Dermis microvascular lymphatic vessel endothelial cell (primary cell): ENCODE data around the gene LPP. TPM values are rescaled to one million over a fixed set of nuclear protein-coding genes. Genes with fewer than 3 reads are reported as not detected.

Experiments used
- DNase-seq, 2 donors: peaks; one replicate each; pipeline versions ENCODE4 v3.0.0 to v3.0.0-alpha.2; 2010; ENCODE audit warnings: low read depth in 2 of 2
- total RNA-seq: library from RNA; depleted of rRNA; stranded (reverse); fragments of >200 nt; gene quantifications from 2 replicates; pipeline ENCODE4 v1.2.1, GENCODE V29; 2014

LPP gene
- total RNA-seq, 1 donor from 2014 or later: 23.1 TPM

DNA sequence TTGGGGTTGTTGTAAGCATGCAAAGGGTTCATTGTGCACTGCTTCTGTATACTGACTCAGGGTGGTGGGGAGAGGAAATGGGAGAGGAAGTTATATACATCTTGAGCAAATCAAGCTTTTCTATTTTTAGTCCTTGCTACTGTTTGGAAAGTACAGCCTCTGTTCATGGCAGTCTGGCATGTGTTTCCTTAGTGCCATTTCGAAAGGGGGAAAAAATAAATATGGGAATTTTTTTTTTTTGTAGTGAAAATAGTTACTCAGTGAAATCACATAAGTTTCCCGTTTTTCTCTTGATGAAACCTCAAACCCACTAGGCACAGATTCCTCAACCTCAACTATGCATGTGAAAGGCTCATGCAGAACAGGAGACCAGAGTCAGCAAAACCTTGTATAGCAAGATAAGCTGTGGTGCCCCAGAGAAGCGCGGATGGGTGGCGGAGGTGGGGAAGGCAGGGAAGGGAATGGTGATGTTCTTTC is 353.3 kb downstream of the LPP start:
- peak in 1 of 2 donors; percentile 85 for DNase-seq

- no peak for DNase-seq
These were observed 354.5 kb downstream of the LPP start for GRCh38 chr3:188508454-188508853.

DNA sequence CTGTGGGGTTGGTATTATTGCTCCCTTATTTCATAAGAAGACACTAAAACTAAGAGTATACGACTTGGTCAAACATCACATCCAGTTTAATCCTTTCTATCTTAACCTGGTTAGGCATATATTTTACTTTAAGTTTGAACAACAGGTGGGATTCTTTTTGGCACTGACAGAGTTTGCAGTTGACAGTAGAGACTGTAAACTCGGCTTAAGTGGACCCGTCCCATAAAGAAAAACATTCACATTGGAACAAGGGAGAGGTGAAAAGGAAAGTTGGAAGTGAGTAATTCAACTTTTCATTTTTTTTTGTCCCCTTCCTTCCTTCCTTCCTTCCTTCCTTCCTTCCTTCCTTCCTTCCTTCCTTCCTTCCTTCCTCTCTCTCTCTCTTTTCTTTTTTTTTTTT is 355.4 kb downstream of the LPP start:
- no peak for DNase-seq

DNA sequence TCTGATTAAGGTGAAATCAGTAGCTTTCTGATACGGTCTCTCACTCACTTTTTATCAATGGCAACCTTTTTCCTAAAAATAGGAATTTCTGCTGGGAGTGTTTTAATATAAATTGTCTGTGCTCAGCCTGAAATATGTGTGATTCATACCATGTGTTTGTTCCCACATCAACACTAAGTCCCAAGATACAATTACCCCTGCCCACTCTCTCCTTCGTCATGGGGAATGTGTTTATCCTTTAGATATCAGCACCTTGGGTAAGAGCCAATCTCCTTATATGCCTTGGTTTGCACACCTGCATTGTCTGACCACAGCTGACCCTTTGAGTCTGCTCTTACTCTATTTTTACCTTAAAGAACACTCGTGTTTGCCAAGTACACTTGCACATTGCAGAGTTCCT is 356.4 kb downstream of the LPP start:
- DNase-seq: peak in 1 of 2 donors; percentile 91

- DNase-seq: peak in 1 of 2 donors; percentile 35
These were observed 359.8 kb downstream of the LPP start for GRCh38 chr3:188513662-188514328.

DNA sequence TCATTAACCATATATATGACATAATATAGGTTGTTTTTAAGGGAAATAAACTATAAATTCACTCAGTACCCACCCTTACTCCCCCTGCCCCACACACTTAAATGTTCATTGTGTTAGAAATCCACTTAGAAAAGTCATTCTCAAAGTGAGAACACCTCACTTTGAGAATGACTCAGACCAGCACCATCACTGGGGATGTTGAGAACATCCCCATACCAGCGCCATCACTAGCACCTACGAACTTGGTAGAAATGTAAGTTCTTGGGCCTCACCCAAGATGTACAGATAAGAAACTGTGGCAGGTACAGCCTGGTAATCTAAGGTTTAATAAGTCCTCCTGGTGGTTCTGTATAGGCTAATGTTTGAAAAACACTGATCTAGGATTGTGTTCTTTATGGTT is 362.6 kb downstream of the LPP start:
- no peak for DNase-seq

DNA sequence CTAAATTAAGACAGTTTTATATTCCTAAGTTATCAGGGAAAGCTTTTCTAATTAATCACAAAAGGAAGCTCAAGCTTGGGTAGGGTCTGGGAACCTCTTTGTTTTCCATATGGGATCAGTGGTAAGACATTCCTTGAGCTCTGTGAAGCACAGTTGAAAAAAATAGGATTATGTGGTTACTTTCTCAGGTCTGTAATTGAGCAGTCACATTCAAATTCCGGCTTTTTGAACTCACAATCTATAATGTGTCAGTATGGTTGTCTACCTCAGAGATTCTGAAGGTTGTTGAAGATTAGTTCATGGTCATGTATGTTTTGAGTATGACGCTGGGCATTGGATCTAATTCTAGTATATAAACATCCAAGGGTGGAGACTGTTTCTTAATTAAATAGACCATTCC is 364.5 kb downstream of the LPP start:
- DNase-seq: no peak

- DNase-seq: no peak
These were observed 365.0 kb downstream of the LPP start for GRCh38 chr3:188518835-188519452.

DNA sequence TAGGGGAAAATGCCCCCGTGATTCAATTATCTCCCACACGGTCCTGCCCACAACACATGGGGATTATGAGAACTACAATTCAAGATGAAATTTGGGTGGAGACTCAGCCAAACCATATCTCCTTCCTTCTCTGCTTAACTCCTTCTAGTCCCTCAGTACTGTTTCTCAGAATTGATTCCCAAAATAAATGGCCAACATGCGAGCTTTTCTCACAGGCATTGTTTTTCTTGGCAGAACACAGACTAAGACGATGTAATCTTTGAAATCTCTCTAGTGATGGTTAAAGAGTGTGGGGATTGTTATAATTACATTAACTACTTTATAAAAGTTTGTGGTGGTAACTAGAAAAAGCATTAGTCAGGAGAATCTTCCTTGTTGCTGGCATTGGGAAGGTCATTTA is 366.5 kb downstream of the LPP start:
- peak in 1 of 2 donors; percentile 21 for DNase-seq

DNA sequence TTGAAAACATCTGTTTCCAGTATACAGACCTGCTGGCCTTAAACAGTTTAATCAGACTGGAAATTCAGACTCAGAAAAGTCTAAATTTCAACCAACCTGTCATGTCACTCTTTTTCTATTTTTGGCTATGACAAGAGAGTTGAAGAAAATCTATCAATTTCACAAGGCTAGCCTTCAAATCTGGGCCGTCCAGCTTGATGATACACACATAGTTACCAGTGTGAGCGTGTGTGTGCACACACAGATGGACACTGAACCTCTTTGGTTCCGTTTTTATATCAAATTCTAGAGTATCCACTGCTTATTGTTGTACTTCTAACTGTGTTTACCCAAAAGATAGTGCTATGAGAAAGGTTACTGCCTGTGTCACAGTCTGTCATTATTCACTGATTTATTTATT is 368.2 kb downstream of the LPP start:
- no peak for DNase-seq

GRCh38 chr3:188523291-188523690 is 369.3 kb downstream of the LPP start:
- DNase-seq: no peak

DNA sequence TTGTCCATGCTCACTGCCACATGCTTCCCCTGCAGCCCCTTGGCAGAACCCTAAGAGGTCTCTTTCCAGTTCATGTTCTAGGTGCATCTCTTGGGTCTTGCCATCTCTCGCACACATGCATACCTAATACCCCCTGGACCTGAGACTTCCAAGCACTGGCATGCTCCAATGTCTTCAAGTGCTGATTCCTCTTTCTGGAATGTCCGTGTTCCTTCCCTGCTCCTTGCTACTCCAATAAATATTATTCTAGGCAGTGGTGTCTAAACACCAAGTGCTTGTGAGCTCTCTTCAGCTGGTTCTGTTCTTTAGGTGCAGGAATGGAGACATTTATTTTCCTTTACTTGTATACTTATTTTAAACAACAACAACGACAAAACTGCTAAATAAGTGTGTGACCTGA is 370.1 kb downstream of the LPP start:
- DNase-seq: no peak

DNA sequence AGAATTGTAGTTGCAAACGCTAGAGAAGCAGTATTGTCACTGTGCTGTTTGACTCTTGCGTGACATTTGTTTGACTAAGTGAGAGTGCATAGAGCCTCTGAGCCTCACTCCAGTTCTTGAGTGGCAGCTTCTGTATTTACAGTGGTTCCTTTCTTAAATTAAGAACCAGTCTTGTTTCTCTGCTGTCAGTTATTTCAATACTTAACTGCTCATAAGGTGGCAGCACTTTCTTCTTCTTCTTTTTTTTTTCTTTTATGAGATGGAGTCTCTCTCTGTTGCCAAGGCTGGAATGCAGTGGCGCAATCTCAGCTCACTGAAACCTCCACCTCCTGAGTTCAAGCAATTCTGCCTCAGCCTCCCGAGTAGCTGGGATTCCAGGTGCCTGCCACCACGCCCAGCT is 372.1 kb downstream of the LPP start:
- DNase-seq: no peak

- DNase-seq: no peak
These were observed 373.4 kb downstream of the LPP start for GRCh38 chr3:188527389-188527788.

DNA sequence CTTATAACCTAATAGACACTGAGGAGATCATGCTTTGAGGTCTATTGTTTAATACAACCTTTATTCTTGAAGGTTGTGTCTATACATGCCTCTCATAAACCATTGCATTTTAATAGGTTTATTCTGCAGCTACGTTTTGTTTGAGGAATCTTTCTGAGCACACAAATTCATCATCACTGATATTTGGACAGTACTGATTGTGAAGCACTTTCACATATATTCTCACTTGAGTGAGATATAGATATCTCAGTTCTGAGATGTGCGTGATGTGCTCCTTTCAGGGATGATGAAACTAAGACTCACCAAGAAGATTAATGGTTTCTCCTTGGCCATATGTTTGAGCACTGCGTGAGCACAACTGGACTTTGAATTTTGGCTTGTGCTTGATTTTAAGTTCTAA is 374.4 kb downstream of the LPP start:
- no peak for DNase-seq

DNA sequence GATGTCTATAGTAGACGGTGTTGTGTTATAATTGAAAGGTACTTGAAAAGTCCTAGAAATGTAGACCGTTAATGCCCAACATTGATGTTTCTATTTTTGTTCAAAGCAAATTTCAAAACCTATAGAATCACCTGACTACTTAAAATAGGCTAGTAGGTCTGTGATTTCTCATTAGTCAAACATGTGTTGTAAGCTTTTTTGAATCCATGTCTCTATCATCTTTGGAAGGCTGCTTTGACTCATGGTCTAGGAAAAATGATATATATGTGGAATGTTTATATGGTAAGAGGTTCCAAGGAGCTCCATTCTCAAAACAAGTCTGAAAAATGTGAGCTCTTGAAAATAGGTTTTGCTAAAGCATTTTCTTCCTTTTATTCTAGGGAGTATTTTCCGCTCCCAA is 375.3 kb downstream of the LPP start:
- no peak for DNase-seq

DNA sequence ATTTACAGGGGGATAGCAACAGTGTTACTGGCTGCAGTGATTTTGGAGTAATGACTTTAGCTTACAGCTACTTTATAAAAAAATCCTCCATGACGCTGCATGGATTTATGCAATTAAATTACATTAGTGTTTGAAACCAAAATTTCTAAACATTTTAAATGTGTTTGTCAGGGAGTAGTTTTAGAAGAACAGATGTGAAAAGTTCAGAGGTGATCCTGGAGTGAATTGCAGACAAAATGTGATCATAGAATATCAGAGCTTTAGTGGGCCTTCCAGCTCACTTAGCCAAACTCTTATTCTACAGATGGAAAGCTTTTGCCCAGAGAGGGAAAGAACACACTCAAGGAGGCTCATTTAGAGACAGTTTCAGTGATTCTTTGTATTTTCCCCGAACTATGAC is 376.3 kb downstream of the LPP start:
- no peak for DNase-seq

DNA sequence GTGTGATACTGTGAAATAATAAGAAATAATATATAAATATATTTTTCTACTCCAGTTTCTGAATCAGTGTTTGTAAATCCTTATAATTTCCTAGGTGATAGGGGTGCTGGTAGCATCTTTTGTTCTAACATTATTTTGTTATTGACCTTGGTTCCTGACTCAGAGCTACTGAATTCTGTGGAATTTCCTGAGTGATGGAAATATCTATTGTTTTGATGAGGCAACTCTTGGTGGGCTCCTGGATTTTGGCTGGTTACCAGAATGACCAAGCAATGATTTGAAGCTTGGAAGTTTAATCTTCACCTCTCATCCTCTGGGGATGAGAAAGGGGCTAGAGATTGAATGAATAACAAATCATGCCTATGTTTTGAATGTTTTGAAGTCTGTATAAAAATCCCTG is 377.3 kb downstream of the LPP start:
- peak; percentile 91 to 93 for DNase-seq

- no peak for DNase-seq
These were observed 379.2 kb downstream of the LPP start for GRCh38 chr3:188533172-188533571.

DNA sequence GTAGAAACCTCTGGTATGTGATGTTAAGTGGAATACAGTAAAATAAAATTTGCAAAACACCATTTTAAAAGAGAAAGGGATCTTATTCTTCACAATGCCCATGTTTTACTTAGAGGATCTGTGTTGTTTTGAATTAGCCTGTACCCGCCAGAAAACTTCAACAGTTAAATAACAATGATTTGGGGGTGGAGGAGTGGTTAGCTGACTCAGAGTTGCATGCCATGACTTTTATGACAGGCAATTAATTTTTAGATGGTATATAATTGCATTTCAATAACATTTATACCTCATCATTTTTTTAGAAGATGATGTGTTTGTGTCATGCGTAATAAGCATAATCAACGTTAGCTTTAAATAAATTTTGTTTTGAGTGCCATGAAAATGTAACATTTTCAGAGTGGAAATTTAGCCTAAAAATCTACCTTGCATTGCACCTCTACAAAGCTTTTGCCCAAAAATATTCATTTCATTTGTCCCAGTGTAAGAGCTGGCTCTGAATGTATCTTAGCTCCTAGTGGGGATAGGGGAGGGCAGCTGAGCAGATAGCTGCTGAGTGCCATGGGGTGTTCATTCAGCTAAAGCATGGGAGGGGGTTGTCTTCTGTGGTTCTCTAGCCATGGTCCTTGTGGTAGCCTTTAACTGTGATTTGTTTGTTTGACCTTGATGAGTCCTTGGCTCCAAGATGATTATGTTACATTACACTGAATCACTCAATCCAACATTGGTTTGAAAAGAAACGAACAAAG is 379.8 kb downstream of the LPP start:
- no peak for DNase-seq

DNA sequence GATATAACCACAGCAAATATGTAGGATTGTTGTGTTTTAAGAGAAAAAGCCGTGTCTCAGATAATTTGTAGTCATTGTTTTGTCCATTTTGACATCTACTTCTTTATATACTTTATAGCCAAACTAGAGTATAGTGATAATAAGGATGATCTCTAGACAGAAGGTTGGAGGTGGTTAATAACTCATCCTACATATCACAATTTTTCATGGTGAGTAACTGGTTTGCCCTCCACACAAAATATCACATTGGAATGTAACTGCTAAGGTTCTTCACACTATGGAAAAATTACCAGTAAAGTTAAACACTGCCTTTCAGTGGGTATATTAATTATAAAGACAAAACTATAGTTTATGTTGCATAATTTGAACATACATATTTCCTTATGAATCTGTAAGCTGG is 380.7 kb downstream of the LPP start:
- no peak for DNase-seq

- DNase-seq: no peak
These were observed 383.6 kb downstream of the LPP start for GRCh38 chr3:188537606-188538005.

DNA sequence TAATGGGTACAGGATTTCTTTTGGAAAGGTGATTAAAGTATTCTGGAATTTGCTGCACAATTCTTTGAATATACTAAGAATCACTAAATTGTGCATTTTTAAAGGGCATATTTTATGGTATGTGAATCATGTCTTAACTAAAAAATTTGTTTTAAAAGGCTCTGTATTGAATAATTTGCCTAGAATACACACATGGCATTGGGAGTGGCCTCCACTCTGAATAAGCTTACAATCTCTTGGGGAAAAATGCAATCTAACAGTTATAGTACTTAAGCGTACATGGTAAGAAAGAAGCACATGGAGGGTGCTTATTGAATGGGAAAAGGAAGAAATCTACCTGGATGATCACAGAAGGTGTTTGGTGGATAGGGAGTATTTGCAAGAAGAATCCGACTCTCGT is 385.1 kb downstream of the LPP start:
- DNase-seq: no peak
